SH-SY5Y (cell line): ENCODE measurements around the gene TEX12.

Experiments
- GATA2 ChIP-seq: IDR thresholded peaks from 2 replicates; pipeline ENCODE4 v1.6.1; 2011; ENCODE audit warnings: mild to moderate bottlenecking, low read depth, low read length
- GATA3 ChIP-seq: IDR thresholded peaks from 2 replicates; pipeline ENCODE4 v1.6.1; 2011; ENCODE audit warnings: low read depth, mild to moderate bottlenecking, low read length, moderate library complexity

The TEX12 gene, protein sequence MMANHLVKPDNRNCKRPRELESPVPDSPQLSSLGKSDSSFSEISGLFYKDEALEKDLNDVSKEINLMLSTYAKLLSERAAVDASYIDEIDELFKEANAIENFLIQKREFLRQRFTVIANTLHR

DNA sequence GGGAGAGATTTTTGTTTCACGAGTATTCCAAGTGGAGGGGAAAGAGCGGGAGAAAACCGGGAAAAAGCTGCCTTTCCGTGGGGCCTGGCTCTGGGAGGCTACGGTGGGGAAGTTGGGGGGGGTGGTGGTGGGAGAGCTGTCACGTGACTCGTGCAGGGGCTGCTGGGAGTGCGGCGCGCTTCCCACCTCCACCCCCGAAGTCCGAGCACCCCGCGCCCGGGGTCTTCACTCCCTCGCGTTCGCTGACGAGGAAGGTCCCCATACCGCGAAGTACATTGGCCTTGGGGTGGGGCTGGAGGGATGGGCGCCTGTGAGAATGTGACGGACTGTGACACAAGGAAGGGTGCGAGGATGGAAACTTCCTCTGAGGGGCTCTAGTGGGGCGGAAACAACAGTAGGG is at the start of gene TEX12:
Gene TEX12, plus strand, starts transcription at position 228 of the 400 bp plus-strand sequence. CDS start 1,897 bp downstream, outside the sequence.
- TF ChIP-seq GATA2 (no peak), GATA3 (no peak)

DNA sequence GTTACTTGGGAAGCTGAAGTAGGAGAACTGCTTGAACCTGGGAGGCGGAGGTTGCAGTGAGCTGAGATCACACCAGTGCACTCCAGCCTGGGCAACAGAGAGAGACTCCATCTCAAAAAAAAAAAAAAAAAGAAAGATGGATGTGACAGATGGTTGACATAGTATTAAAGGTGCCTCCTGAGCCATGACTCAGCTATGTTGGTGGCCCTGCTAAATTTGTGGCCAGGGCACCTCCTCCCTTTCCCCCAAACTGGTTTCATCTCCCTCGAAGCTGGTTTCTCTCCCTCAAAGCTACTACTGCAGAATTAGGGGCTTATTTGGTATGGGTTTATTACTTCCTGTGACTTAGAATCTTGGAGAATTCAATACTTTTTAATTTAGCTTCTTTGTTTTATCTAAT is 49.0 kb upstream of the TEX12 start:
- TF ChIP-seq GATA3 (no peak), GATA2 (no peak)

DNA sequence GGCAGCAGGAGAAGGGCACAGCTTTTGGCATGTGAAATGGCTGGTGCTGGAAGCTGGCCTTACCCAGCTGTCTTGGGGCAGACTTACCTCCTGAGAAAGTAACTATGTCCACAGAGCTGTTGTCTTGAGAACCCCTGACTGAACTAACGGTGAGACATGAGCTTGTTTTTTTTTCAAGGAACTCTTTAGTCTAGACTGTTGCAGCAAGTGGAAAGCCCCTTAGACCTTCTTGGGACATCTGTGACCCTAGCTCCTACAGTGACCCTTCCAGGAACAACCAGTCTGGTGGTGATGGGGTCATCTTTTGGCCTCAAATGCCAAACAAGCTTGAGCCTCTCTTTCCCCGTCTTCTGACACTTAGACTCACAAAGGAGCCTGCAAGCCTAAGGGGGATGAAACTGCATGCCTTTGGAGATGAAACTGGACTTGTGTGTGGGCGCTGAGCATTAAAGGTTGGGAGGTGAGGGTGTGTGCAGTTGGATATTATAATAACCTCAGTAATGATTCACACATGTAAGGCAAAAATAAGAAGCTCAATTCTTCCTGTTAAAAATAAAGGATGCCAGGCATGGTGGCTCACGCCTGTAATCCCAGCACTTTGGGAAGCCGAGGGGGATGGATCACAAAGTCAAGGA is 45.1 kb upstream of the TEX12 start:
- TF ChIP-seq GATA3 (no peak), GATA2 (no peak)

DNA sequence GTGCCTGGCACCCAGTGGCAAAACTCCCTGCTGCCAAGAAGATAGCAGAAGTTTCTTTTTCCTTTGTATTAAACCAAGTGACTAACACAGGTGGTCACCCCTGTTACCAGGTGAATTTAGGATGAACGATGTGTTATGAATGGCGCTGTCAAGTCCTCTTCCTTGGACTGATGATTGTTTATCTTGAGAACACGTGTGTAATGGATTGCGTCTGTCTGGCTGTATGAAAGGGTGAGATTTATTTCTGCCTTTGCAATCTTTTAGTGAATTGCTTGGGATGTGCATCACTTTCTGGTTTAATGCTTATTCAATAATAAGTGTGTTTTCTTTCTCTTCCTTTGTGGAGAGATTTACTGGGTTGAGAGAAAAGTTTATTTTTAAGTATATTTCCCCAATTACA is 44.0 kb upstream of the TEX12 start:
- TF ChIP-seq GATA3 (no peak), GATA2 (no peak)

DNA sequence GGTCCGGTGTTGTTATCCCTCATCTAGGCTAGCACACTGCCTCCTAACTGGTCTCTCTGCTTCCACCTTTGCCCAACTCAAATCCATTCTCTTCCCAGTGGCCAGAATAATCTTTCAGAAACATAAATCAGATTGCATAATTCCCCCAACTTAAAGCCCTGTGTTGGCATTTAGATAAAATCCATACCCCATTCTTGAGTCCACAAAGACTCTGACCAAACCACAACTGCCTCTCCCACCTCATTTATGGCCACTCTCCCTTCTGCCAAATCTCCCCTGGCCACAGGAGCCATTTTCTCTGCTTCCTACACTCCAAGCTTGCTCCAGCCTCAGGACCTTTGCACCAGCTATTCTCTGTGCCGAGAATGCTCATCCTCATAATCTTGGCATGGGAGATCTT is 40.1 kb upstream of the TEX12 start:
- TF ChIP-seq GATA3 = no peak

DNA sequence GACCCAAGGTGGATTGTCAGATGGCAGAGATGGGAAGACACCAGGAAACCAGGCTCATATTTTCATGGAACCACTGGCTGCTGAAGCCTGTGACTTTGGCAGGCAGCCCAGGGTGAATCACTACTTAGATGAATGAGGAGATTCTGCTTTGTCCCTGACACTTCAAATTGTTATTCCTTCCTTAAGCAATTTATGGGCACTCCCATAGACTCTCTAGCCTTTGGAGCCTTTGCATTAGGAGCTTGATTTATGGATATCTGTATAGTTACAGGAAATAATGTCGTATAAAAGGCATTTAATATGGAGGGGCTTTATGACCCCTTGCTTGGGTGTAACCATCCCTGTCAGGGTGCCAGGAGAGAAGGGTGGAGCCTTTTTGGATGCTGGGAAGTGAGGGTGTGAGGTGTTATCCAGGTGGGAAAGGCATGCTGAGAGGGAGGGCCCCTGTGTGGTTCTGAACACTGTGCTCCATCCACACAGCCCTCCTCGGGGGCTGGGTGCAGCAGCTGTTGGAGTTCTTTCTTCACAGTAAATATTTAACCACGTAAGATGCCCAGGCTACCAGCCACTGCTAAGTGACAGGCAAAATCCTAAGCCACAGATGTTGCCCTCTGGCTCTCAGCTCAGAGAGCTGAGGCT is 38.6 kb upstream of the TEX12 start:
- no peak for TF ChIP-seq GATA2
- TF ChIP-seq GATA3 = no peak

DNA sequence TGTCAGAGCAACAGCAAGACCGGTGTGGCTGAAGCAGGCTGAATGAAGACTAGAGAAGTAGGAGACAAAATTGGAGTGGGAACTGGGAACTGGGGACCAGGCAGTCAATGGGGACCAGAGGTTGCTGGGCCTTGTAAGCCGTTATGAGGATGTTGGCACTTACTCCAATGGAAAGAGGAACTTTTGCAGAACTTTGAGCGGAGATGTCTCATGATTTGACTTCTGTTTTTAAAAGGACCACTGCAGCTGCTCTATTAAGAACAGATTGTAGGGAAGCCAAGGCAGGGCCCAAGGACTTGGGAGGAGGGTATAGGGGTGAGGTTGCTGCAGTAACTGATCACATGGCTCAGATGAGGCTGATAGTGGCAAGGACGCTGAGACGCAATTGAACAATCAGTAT is 37.5 kb upstream of the TEX12 start:
- TF ChIP-seq GATA3 (no peak), GATA2 (no peak)

DNA sequence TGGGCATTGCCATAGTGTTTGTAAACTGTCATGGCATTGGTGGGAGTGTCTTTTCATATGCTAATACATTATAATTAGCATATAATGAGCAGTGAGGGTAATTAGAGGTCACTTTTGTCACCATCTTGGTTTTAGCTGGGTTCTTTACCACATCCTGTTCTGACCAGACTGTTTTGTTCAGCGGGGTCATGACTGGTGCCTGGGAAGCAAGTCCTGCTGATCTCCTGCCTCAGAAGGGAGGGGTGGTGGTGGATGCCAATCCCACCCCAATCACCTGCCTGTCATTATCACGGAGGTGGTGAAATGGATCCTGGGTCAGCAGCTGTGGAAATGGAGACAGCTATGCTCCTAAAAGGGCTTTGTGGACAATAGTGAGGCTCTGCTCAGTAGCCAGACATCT is 34.4 kb upstream of the TEX12 start:
- TF ChIP-seq GATA3 = no peak
- TF ChIP-seq GATA2 = no peak

DNA sequence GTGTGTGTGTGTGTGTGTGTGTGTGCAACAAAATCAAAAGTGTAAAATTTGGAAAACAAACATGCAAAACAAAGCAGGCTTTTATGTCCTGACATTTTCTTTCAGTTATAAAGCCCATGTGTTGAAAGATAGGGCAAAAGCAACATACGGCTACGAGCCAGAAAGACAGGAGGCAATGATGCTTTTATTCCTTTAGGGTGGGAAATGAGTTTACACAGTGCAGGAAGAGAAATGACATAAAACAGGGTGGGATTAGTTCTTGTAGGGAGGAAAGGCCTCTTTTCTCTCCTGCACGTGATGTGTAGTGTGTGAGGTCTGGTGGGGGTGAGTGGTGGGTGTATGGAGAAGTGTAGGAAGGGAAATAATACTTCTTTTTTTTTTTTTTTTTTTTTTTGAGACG is 32.7 kb upstream of the TEX12 start:
- TF ChIP-seq GATA3 (no peak), GATA2 (no peak)

DNA sequence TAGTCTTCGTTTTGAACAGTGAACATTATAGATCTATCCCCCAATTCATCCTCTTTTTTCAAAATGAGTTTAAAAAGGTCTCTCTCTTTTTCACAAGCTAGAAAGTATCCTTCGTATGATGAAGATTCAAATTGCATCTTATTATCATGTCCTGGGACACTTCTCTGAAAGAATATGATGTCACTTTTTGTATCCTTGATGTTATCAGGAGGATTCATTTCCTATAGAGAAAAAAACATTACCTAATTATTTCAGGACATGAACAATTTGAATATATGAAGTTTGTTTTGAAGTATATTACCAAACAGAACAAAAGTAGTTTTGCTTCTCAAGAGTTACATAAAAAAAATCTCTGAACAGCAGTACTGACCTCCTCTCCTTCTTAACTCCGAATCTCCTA is 23.6 kb upstream of the TEX12 start:
- TF ChIP-seq GATA2 (no peak), GATA3 (no peak)

DNA sequence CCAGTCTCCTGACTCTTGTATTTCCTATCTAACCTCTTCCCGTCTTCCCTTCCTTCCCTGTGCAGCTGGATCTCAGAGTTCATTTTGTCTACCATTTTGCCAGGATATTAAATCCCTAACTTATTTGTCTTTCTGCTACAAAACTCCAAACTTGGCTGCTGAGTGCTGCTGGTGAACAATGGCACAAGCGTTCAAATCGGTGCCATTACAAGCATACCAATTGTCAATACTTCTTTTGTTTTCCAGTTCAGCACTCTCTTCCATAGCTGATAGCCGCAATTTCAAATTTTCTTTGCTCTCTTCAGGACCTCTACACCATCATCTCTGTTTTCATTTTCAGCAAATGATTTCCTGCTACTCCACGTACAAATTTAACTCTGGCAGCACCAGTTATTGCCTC is 16.7 kb upstream of the TEX12 start:
- TF ChIP-seq GATA2 = no peak
- TF ChIP-seq GATA3 = no peak

DNA sequence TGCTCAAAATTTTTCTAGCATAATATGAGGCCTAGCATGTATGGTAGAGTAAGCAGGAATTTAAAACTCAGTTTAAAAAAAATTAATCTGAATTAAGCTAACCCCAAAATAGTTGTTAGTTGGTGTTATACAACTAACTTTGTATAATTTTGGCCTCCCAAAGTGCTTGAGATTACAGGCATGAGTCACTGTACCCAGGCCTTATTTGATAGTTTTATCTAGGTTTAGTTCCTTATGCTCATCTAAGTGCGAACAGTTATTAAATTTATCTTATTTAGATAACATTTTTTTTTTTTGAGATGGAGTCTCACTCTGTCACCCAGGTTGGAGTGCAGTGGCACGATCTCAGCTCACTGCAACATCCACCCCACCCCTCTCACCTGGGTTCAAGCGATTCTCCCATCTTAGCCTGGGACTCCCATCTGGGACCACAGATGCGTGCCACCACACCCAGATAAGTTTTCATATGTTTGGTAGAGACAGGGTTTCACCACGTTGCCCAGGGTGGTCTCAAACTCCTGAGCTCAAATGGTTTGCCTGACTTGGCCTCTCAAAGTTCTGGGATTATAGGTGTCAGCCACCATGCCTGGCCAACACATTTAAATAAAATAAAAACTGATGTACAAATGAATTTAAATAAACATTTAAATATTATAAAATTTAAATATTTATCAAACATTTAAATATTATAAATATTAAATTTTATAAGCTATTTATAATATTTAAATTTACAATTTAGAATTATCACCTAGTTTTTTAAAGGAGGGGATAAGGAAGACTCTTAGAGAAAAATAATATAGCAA is 10.8 kb upstream of the TEX12 start:
- TF ChIP-seq GATA3 = no peak
- no peak for TF ChIP-seq GATA2

DNA sequence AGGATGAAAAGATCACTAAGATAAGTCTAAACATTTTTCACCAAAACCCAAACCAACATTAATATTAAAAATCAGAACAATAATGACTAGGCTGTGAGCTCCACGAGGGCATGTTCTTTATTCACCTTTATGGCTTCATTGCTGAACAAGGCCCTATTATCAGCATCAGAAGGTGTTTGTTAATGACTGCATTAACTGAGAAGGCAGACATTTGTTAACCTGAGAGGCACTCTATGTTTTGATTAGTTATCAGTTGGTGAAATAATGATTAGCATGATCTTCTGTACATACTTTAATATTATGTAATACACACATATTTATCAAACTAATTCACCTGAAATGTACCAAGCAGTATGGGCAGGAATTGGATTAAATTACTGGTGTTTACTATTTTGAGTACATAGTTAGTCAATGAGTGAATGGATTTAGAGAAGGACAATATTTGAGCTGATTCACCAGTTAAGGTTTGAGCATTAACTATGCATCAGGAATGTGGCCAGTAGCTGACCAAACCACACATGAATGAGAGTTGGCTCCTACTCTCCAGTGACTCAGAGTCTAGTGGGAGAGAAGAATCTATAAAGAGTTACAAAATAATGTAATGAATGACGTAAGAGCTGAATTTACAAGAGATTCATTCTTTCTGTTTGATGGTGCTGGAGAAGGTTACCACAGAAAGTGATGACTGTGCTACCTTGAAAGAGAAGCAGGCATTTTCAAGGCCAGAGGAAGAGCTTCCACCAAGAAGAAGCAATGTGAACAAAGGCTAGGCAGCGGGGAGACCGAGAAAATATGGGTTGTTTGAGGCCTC is 10.0 kb upstream of the TEX12 start:
- no peak for TF ChIP-seq GATA2
- no peak for TF ChIP-seq GATA3

DNA sequence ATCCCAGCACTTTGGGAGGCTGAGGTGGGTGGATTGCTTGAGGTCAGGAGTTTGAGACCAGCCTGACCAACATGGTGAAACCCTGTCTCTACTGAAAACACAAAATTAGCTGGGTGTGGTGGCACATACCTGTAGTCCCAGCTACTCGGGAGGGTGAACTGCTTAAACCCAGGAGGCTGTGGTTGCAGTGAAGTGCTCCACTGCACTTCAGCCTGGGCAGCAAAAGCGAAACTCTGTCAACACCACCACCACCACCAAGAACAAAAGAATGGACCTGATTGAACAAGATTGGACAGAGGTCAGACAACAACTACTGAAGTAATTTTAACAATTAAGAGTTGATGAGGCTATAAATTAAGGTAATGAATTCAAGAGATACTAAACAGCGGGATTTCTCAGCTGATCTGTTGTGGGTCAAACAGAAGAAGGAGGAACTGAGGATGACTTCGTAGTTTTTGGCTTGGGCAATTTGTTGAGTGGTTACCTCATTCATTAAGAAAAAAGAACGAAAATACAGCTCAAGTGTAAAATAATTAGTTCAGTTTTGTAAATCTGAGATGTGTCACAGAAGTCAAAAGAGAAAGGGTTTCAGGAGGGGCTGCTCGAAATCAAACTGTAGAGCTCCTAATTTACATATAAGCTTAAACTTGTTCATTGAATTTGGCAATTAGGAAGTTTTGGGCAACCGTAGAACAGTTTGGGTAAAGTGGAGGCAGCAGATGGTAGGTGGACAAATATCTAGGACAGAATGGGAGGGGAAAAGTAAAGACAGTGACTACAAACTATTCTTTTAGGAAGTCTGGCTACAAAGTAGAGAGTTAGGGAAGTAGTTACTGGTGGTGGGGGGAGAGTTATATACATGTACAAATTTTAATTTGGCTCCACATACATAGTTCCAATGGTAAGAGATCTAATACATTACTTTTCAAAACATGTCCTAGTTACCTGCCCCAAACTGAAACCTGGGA is 7.8 kb upstream of the TEX12 start:
- no peak for TF ChIP-seq GATA2
